Neural crest cell (in vitro differentiated cells): ENCODE measurements around the gene KIF18A. TPM values are rescaled to one million over a fixed set of nuclear protein-coding genes. Genes with fewer than 3 reads are reported as not detected.
"Not testable (repeated sequence)": the region's sequence is repeated elsewhere in the genome, so short reads cannot be mapped to it uniquely, and the experiment has no call there.

Experiments used
- DNase-seq: peaks from one replicate; pipeline ENCODE4 v3.0.0; 2021; ENCODE audit warnings: low read depth, mixed read lengths, low spot score
- H3K27ac Mint-ChIP-seq: one replicate; pipeline ENCODE4 v1.8.0; 2021; ENCODE audit warnings: mild to moderate bottlenecking, mixed read lengths; ENCODE audit not compliant: unreplicated experiment
- H3K27me3 Mint-ChIP-seq: 2 replicates; pipeline ENCODE4 v1.8.0; 2021; ENCODE audit warnings: low read depth, mild to moderate bottlenecking, mixed read lengths
- H3K36me3 Mint-ChIP-seq: 2 replicates; pipeline ENCODE4 v1.8.0; 2021; ENCODE audit warnings: low read depth, mild to moderate bottlenecking, mixed read lengths
- H3K4me1 Mint-ChIP-seq: 2 replicates; pipeline ENCODE4 v1.8.0; 2021; ENCODE audit warnings: mixed read lengths
- H3K4me3 Mint-ChIP-seq: one replicate; pipeline ENCODE4 v1.8.0; 2021; ENCODE audit warnings: mild to moderate bottlenecking, mixed read lengths
- H3K9me3 Mint-ChIP-seq: 2 replicates; pipeline ENCODE4 v1.8.0; 2021; ENCODE audit warnings: mixed read lengths
- CTCF ChIP-seq: fragments of 200-600 bp; sonication (generic); conservative IDR thresholded peaks from 2 replicates; pipeline ENCODE4 v1.5.0; 2021; ENCODE audit warnings: antibody characterized with exemption, mild to moderate bottlenecking
- total RNA-seq: library from RNA; stranded (reverse); gene quantifications from 2 replicates; pipeline ENCODE4 v1.2.1, GENCODE V29; 2021

KIF18A gene
- total RNA-seq, 1 donor from 2014 or later = 28.2 TPM

GRCh38 chr11:28142724-28143123 lies 34.8 kb upstream of the KIF18A start:
- no peak overlapping the region for H3K4me3 Mint-ChIP-seq
- TF ChIP-seq CTCF = no peak
- H3K27ac Mint-ChIP-seq = no peak overlapping the region
- H3K4me1 Mint-ChIP-seq = peaks cover 4% of the 10 kb centered on the region
- no peak for DNase-seq
- peaks cover 5% of the 10 kb centered on the region for H3K9me3 Mint-ChIP-seq
- H3K36me3 Mint-ChIP-seq = peaks cover 25% of the 10 kb centered on the region
- no peaks in the 10 kb centered on the region for H3K27me3 Mint-ChIP-seq

- no peak for TF ChIP-seq CTCF
- Mint-ChIP-seq H3K27ac (no peak overlapping the region), H3K9me3 (peaks cover 15% of the 10 kb centered on the region), H3K4me3 (no peak overlapping the region), H3K4me1 (peaks cover under 1% of the 10 kb centered on the region), H3K27me3 (no peaks in the 10 kb centered on the region), H3K36me3 (peaks cover 40% of the 10 kb centered on the region)
- DNase-seq = no peak
Measured at GRCh38 chr11:28140689-28141455, 32.9 kb upstream of the KIF18A start.

- Mint-ChIP-seq H3K27ac (no peak overlapping the region), H3K4me1 (no peaks in the 10 kb centered on the region), H3K4me3 (no peak overlapping the region), H3K36me3 (peaks cover 46% of the 10 kb centered on the region), H3K27me3 (no peaks in the 10 kb centered on the region), H3K9me3 (peaks cover 16% of the 10 kb centered on the region)
- no peak for TF ChIP-seq CTCF
- no peak for DNase-seq
Measured at GRCh38 chr11:28139841-28140415, 32.0 kb upstream of the KIF18A start.

- Mint-ChIP-seq H3K27ac (no peak overlapping the region), H3K4me3 (no peak overlapping the region), H3K9me3 (peaks cover 22% of the 10 kb centered on the region)
Measured at GRCh38 chr11:28137832-28138231, 29.9 kb upstream of the KIF18A start.

GRCh38 chr11:28137366-28137765 lies 29.4 kb upstream of the KIF18A start:
- Mint-ChIP-seq H3K36me3 (peaks cover 67% of the 10 kb centered on the region), H3K4me1 (no peaks in the 10 kb centered on the region)

More at GRCh38 chr11:28137832-28138231, 29.9 kb upstream of the KIF18A start:
- DNase-seq = no peak
- no peak for TF ChIP-seq CTCF
- peaks cover 66% of the 10 kb centered on the region for H3K36me3 Mint-ChIP-seq
- no peaks in the 10 kb centered on the region for H3K27me3 Mint-ChIP-seq
- no peaks in the 10 kb centered on the region for H3K4me1 Mint-ChIP-seq

GRCh38 chr11:28136157-28136556 lies 28.2 kb upstream of the KIF18A start:
- peaks cover 22% of the 10 kb centered on the region for H3K9me3 Mint-ChIP-seq

More at GRCh38 chr11:28137366-28137765, 29.4 kb upstream of the KIF18A start:
- DNase-seq = no peak
- no peak for TF ChIP-seq CTCF
- Mint-ChIP-seq H3K27me3 (no peaks in the 10 kb centered on the region), H3K9me3 (peaks cover 22% of the 10 kb centered on the region), H3K27ac (no peak overlapping the region), H3K4me3 (no peak overlapping the region)

More at GRCh38 chr11:28136157-28136556, 28.2 kb upstream of the KIF18A start:
- not testable (repeated sequence) for H3K4me1 Mint-ChIP-seq, H3K4me3 Mint-ChIP-seq, DNase-seq, H3K27me3 Mint-ChIP-seq, H3K27ac Mint-ChIP-seq
- peaks cover 69% of the 10 kb centered on the region for H3K36me3 Mint-ChIP-seq
